Pancreas (tissue), 10 donors: ENCODE data around the gene PMEPA1. TPM values are rescaled to one million over a fixed set of nuclear protein-coding genes. Genes with fewer than 3 reads are reported as not detected.

Source experiments
- ATAC-seq, 4 donors: fragments of 200-7000 bp; cut with Tn5 transposase; one replicate each; pipeline versions ENCODE4 v1.8.0 to v1.9.1; 2020; ENCODE audit warnings: mild to moderate bottlenecking in 4 of 4, moderate library complexity in 4 of 4
- DNase-seq, 6 donors: peaks; one replicate each; pipeline ENCODE4 v3.0.0-alpha.2; 2020
- FAIRE-seq: peaks from 2 replicates; lab custom pipeline; 2012; peaks lifted over from hg19 to GRCh38; lab: Jason Lieb, UNC
- H3K27ac ChIP-seq, 4 donors: fragments of 200-600 bp; sonication (generic); 1 replicate in 3 of 4; 2 replicates in 1 of 4; pipeline versions ENCODE4 v1.5.0 to v1.8.0; 2020
- H3K27me3 ChIP-seq, 4 donors: fragments of 200-600 bp; one replicate each; pipeline ENCODE4 v1.8.0; 2021
- H3K36me3 ChIP-seq, 3 donors: fragments of 200-600 bp; sonication (generic) in 1 of 3; one replicate each; pipeline versions ENCODE4 v1.5.0 to v1.8.0; 2020 to 2021
- H3K4me1 ChIP-seq, 3 donors: fragments of 200-600 bp; one replicate each; pipeline ENCODE4 v1.8.0; 2021
- H3K4me3 ChIP-seq, 4 donors: fragments of 200-600 bp; sonication (generic) in 2 of 4; one replicate each; pipeline versions ENCODE4 v1.5.0 to v1.8.0; 2020 to 2021
- H3K9me3 ChIP-seq, 4 donors: fragments of 200-600 bp; one replicate each; pipeline ENCODE4 v1.8.0; 2021
- CTCF ChIP-seq, 4 donors: fragments of 200-600 bp; sonication (generic) in 3 of 4; IDR thresholded peaks; one replicate each; pipeline versions ENCODE4 v1.5.0 to v1.8.0; 2021; ENCODE audit warnings: antibody characterized with exemption in 4 of 4
- WGBS, 2 donors: extraction: QIAGEN DNeasy Blood & Tissue Kit; methylation state at CpG; one replicate each; pipeline ENCODE4 v1.1.7; 2013; 5-methylcytosine and 5-hydroxymethylcytosine counted together
- intact Hi-C, 3 donors: fragments of 100-400 bp; cut with DNase I; formaldehyde crosslinking; loops; one replicate each; pipeline versions ENCODE4 v1.11.1 to v1.14.2; 2022
- polyA plus RNA-seq, 2 donors: library from polyadenylated mRNA; stranded (reverse); fragments of 200-250 nt; gene quantifications; one replicate each; pipeline ENCODE4 v1.2.3, GENCODE V29; 2013
- total RNA-seq, 6 donors: library from RNA; stranded (reverse); fragmentation: NEBNext Ultra II Directional in 4 of 6; extraction: Animal tissue kit (Norgen Biotek cat#: 25700) in 4 of 6; gene quantifications; one replicate each; pipeline versions ENCODE4 v1.2.1 to v1.2.4, GENCODE V29; 2021 to 2023
- donor health status: healthy with polysubstance abuse.
- donor health status: DM: no; HTN: no; CAD: no; lungs with moderate emphysema.
- donor health status: DM: no; HTN: no; CAD: no.
- donor health status: control.
- donor health status: control.
- donor health status: Bipolar disorder and iron deficiency.
- donor health status: DM: yes; HTN: yes; CAD: no.
- donor health status: DM: no; HTN: no; CAD: no.
- donor health status: DM: no; HTN: no; CAD: no.
- donor health status: DM: yes; HTN: yes; CAD: no.

Gene PMEPA1
- total and polyA plus RNA-seq, 8 donors, result 24.8 to 98.2 (median 33.6) TPM

GRCh38 chr20:57749131-57749690 is 39.4 kb upstream of the PMEPA1 start:
- no peaks in the 10 kb centered on the region for H3K36me3 ChIP-seq
- H3K4me1 ChIP-seq, result peaks cover 0 to 15% (median 10%) of the 10 kb centered on the region in 3 donors
- FAIRE-seq (no peak), ATAC-seq (peak; percentile 16 to 52 (median 38)), DNase-seq (no peak)
- H3K27ac ChIP-seq, result peak overlapping the region in 2 of 4 donors; percentile 60 to 71
- 30% methylated on average over 12 to 13 of the region's 13 CpGs for WGBS, 2 donors
- H3K4me3 ChIP-seq, result peak overlapping the region in 2 of 4 donors; percentile 17 to 28
- H3K27me3 ChIP-seq, result no peaks in the 10 kb centered on the region
- no peak for TF ChIP-seq CTCF (IDR thresholded peaks at IDR 0.05)
- H3K9me3 ChIP-seq, result no peaks in the 10 kb centered on the region
- intact Hi-C loops, result no loop called here

- TF ChIP-seq CTCF (IDR thresholded peaks at IDR 0.05), result no peak
- no peaks in the 10 kb centered on the region for H3K36me3 ChIP-seq
- WGBS, 2 donors, result 8 to 17% methylated on average over 29 of the region's 29 CpGs
- peak; percentile 78 to 85 (median 80) for ATAC-seq
- no peaks in the 10 kb centered on the region for H3K9me3 ChIP-seq
- FAIRE-seq, result no peak
- peak overlapping the region in 2 of 4 donors; percentile 60 to 71 for H3K27ac ChIP-seq
- no peaks in the 10 kb centered on the region for H3K27me3 ChIP-seq
- intact Hi-C loops, result no loop called here
- DNase-seq, result peak; percentile 59 to 89 (median 72)
- H3K4me1 ChIP-seq, result peaks cover 0 to 15% (median 10%) of the 10 kb centered on the region in 3 donors
- H3K4me3 ChIP-seq, result peak overlapping the region in 2 of 4 donors; percentile 17 to 28
These were observed 38.9 kb upstream of the PMEPA1 start for GRCh38 chr20:57748601-57749130.

GRCh38 chr20:57747861-57748481 is 38.2 kb upstream of the PMEPA1 start:
- FAIRE-seq (no peak), DNase-seq (peak in 1 of 6 donors; percentile 57), ATAC-seq (peak in 3 of 4 donors; percentile 4 to 20 (median 5))
- intact Hi-C loops, result no loop called here
- Histone ChIP-seq H3K4me3 (no peak overlapping the region), H3K27me3 (no peaks in the 10 kb centered on the region), H3K27ac (peak overlapping the region in 2 of 4 donors; percentile 60 to 71), H3K9me3 (no peaks in the 10 kb centered on the region), H3K4me1 (peaks cover 0 to 15% (median 10%) of the 10 kb centered on the region in 3 donors), H3K36me3 (no peaks in the 10 kb centered on the region)
- TF ChIP-seq CTCF (IDR thresholded peaks at IDR 0.05), result no peak
- 42 to 56% methylated on average over 18 of the region's 18 CpGs for WGBS, 2 donors

- Histone ChIP-seq H3K9me3 (no peaks in the 10 kb centered on the region), H3K27ac (no peak overlapping the region), H3K4me3 (no peak overlapping the region), H3K4me1 (peaks cover 0 to 15% (median 10%) of the 10 kb centered on the region in 3 donors), H3K27me3 (no peaks in the 10 kb centered on the region), H3K36me3 (no peaks in the 10 kb centered on the region)
- 61 to 62% methylated on average over 7 of the region's 7 CpGs for WGBS, 2 donors
- FAIRE-seq (no peak), DNase-seq (peak in 1 of 6 donors; percentile 25), ATAC-seq (no peak)
- no peak for TF ChIP-seq CTCF (IDR thresholded peaks at IDR 0.05)
- intact Hi-C loops, result no loop called here
These were observed 37.1 kb upstream of the PMEPA1 start for GRCh38 chr20:57746832-57747404.
